Activated naive CD8-positive, alpha-beta T cell treated with anti-CD3 and anti-CD28 coated beads, Interleukin-2, amount 50 U/mL, for 24 hours (primary cell): Measurements from ENCODE around the gene IL27RA.
A peak's percentile ranks its signal among the peaks of the same experiment; 100 is the strongest.

ENCODE experiments used
- ATAC-seq: fragments of 150-1000 bp; cut with Tn5 transposase; one replicate; pipeline ENCODE4 v1.10.0; 2021
- DNase-seq: peaks from one replicate; pipeline ENCODE4 v3.0.0; 2021
- H3K27ac Mint-ChIP-seq: one replicate; pipeline ENCODE4 v1.8.0; 2021; ENCODE audit warnings: mild to moderate bottlenecking, mixed read lengths
- H3K27me3 Mint-ChIP-seq: one replicate; pipeline ENCODE4 v1.8.0; 2021; ENCODE audit warnings: mixed read lengths
- H3K36me3 Mint-ChIP-seq: one replicate; pipeline ENCODE4 v1.8.0; 2021; ENCODE audit warnings: low read depth, mixed read lengths
- H3K4me1 Mint-ChIP-seq: one replicate; pipeline ENCODE4 v1.8.0; 2021; ENCODE audit warnings: mixed read lengths
- H3K4me3 Mint-ChIP-seq: one replicate; pipeline ENCODE4 v1.8.0; 2021; ENCODE audit warnings: mild to moderate bottlenecking, moderate library complexity, mixed read lengths
- H3K9me3 Mint-ChIP-seq: one replicate; pipeline ENCODE4 v1.8.0; 2021; ENCODE audit warnings: mixed read lengths

The IL27RA gene

DNA sequence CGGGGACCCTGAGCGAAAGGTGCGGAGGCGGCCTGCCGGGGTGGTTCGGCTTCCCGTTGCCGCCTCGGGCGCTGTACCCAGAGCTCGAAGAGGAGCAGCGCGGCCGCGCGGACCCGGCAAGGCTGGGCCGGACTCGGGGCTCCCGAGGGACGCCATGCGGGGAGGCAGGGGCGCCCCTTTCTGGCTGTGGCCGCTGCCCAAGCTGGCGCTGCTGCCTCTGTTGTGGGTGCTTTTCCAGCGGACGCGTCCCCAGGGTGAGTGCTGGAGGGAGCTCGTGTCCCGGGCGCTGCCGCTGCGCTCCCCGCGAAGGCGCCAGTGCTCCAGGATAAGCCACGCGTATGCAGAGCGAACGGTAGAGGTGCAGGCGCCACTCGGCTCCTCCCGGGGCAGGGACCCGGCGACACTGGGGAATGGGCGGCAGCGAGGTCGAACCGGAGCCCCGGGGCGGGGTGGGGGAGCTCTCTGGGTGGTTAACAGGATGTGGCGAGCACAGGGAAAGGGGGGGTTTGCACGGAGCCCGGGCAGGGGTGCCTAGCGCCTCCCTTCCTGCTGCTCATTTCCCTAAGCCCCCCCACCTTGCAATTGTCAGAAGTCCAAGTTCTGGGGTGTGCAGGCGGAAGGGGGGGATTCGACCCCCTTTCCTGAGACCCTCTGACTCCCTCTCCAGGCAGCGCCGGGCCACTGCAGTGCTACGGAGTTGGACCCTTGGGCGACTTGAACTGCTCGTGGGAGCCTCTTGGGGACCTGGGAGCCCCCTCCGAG, at the start of gene IL27RA:
IL27RA (plus strand) TSS at position 44 of the 762 bp plus-strand sequence; CDS start at position 155, 111 bp downstream.
- DNase-seq (peak; percentile 77), ATAC-seq (peak; percentile 77)
- Mint-ChIP-seq H3K36me3 (peaks cover 9% of the 10 kb centered on the region), H3K9me3 (no peaks in the 10 kb centered on the region), H3K4me1 (peaks cover 17% of the 10 kb centered on the region), H3K27ac (peak within 1 kb of the TSS; percentile 91), H3K4me3 (peak within 1 kb of the TSS; percentile 92), H3K27me3 (no peaks in the 10 kb centered on the region)

DNA sequence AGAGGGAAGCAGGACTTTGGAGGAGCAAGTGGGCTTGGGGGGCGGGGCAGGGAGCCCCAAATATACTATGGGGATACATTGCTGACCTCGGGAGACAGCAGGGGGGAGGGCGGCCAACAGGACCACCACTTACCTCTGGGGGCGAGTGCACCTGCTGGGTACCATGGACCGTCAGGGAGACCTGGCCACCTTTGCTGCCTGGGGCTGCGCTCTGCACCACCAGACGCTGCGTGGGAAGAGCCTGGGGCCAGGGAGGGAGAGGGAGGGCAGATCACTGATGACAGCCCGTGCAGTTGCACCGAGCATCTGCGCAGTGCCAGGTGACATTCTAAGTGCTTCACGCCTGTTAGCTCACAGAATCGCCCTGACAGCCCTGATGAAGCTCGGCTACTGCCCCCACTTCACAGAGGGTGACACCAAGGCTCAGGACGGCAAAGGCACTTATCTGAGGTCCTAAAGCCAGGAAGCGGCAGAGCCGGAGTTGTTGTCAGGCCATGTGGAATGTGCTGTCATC, 49.5 kb upstream of the IL27RA start:
- H3K27ac Mint-ChIP-seq: no peak overlapping the region
- DNase-seq (no peak), ATAC-seq (no peak)
- no peaks in the 10 kb centered on the region for H3K36me3 Mint-ChIP-seq
- H3K27me3 Mint-ChIP-seq: no peaks in the 10 kb centered on the region
- H3K4me3 Mint-ChIP-seq: no peak overlapping the region
- no peaks in the 10 kb centered on the region for H3K9me3 Mint-ChIP-seq
- peaks cover 45% of the 10 kb centered on the region for H3K4me1 Mint-ChIP-seq

DNA sequence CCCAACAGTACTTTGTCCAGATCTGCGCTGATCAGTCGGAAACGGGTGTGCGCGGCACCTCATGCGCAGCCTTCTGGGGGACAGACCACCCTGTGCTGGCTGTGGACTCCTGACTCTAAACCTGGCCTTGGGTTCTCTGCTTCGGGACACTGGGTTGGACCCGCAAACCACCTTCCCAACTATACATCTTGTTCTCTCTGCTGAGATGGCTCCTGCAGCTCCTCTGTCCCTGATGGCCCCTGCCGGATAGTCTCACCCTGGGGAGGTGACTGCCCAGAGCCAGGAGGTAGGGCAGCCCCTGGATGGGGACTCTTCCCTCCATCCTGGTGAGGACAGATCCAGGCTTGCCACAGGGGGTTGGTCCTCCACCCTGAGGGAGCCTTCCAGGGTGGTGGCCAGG, 48.8 kb upstream of the IL27RA start:
- H3K4me3 Mint-ChIP-seq: no peak overlapping the region
- no peaks in the 10 kb centered on the region for H3K36me3 Mint-ChIP-seq
- ATAC-seq (no peak), DNase-seq (no peak)
- no peak overlapping the region for H3K27ac Mint-ChIP-seq
- H3K4me1 Mint-ChIP-seq: peaks cover 52% of the 10 kb centered on the region
- no peaks in the 10 kb centered on the region for H3K9me3 Mint-ChIP-seq
- H3K27me3 Mint-ChIP-seq: no peaks in the 10 kb centered on the region

DNA sequence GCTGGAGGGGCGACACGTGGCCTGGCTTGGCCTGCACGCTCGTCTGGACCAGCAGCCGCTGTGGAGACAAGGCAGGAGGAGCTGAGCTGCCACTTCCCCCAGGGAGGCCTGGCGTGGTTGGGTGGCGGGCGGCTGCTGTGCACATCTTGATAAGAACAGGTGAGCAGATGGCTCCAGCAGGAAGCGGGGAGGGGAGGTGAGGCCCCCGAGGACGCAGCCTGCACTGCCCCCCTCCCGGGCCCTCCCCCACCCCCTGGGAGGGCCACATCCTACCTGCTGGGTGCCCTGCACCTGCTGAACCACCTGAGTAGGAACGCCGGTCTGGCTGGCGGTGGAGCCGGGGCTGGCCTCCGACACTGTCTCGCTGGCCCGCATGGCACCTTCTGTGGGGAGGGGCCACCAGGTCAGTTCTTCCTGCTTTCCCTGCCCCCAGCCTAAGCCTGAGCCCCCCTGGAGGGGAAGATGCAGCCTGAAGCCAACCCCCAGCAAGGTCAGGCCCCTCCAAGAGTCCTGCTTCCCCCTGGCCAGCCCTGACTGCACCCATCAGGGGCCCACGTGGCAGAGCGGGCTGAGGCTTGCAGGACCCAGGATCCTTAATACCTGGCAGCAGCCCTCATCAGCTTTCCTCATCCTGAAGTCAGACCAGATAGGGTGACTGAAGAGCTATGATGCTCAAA, 48.2 kb upstream of the IL27RA start:
- peak; percentile 22 for DNase-seq
- ATAC-seq: no peak
- Mint-ChIP-seq H3K27ac (no peak overlapping the region), H3K9me3 (no peaks in the 10 kb centered on the region), H3K4me1 (peaks cover 54% of the 10 kb centered on the region), H3K27me3 (no peaks in the 10 kb centered on the region), H3K36me3 (no peaks in the 10 kb centered on the region), H3K4me3 (no peak overlapping the region)

DNA sequence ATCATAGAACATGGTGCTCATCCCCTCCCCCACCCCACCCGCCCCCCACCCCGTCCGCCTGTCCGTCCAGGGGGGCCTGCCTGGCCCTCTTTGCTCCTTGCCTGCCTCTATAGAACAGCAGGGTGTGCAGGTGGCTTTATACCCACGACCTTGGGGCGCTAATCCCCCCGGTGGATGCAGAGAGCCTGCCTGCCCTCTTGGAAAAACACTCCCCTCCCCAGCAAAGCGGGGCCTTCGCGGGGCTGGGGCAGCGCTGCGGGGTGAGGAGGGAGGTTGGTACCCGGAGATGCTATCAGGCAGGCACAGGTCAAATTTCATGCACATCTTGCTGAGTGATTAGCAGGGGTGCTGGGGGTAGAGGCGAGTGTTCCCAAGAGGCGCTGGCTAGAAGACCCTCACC, 47.4 kb upstream of the IL27RA start:
- Mint-ChIP-seq H3K4me3 (no peak overlapping the region), H3K4me1 (peaks cover 59% of the 10 kb centered on the region), H3K9me3 (no peaks in the 10 kb centered on the region), H3K27ac (no peak overlapping the region), H3K36me3 (peaks cover 6% of the 10 kb centered on the region), H3K27me3 (no peaks in the 10 kb centered on the region)
- ATAC-seq (no peak), DNase-seq (no peak)

DNA sequence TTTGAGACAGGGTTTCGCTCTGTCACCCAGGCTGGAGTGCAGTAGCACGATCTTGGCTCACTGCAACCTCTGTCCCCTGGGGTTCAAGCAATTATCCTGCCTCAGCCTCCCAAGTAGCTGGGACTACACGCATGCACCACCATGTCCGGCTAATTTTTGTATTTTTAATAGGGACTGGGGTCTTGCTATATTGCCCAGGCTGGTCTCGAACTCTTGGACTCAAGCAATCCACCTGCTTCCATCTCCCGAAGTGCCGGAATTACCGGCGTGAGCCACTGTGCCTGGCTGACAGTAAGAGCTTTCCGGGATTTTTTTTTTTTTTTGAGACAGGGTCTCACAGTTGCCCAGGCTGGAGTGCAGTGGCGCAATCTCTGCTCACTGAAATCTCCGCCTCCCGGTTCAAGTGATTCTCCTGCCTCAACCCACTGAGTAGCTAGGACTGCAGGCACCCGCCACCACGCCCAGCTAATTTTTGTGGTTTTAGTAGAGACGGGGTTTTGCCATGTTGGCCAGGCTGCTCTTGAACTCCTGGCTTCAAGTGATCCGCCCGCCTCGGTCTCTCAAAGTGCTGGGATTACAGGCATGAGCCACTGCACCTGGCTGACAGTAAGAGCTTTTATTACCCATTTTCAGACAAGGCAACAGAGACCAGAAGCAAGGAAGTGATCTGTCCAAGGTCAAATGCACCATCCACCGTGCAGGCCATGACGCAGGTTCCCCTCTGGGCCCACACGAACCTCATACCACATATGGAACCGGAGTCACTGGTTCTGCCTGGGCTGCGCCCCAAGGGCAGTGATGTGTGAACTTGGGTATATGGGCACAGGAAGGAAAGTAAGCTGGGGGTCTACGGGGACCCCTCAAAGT, 46.5 kb upstream of the IL27RA start:
- Mint-ChIP-seq H3K9me3 (no peaks in the 10 kb centered on the region), H3K27ac (peak overlapping the region; percentile 94), H3K27me3 (no peaks in the 10 kb centered on the region), H3K36me3 (peaks cover 13% of the 10 kb centered on the region), H3K4me3 (peak overlapping the region; percentile 32), H3K4me1 (peaks cover 61% of the 10 kb centered on the region)
- DNase-seq (no peak), ATAC-seq (no peak)

GRCh38 chr19:13985771-13986347, 45.7 kb upstream of the IL27RA start:
- H3K4me1 Mint-ChIP-seq: peaks cover 62% of the 10 kb centered on the region
- no peaks in the 10 kb centered on the region for H3K9me3 Mint-ChIP-seq
- peak; percentile 6 for ATAC-seq
- no peaks in the 10 kb centered on the region for H3K27me3 Mint-ChIP-seq
- H3K36me3 Mint-ChIP-seq: peaks cover 13% of the 10 kb centered on the region
- peak overlapping the region; percentile 32 for H3K4me3 Mint-ChIP-seq
- peak; percentile 26 for DNase-seq
- peak overlapping the region; percentile 94 for H3K27ac Mint-ChIP-seq

DNA sequence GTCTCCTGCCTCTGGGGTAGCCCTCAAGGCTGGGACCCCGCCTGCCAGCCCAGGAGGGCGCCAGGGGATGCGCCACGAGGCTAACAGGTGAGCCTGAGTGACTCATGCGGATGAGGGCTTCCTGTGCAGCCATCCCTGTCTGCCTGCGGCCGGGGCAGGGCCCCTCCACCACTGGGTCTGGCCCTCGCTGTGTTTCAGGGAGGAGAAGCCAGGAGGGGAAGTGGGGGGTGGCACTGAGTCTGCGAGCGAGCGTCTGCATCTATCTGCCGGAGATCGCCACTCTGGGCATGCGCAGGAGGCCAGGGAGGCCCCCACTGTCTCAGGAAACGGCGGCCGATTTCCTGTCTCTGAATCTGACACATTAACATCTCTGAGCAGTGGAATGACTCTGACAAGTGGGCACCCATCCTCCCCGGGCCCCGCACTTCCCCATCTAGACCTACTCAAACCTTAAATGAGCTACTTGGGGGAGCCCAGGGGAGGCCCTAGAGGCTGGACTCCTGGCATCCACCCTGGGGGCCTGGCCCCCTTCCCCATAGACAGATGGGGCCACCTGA, 45.1 kb upstream of the IL27RA start:
- H3K4me1 Mint-ChIP-seq: peaks cover 64% of the 10 kb centered on the region
- DNase-seq (peak; percentile 99), ATAC-seq (peak; percentile 94)
- H3K4me3 Mint-ChIP-seq: peak overlapping the region; percentile 56
- H3K36me3 Mint-ChIP-seq: peaks cover 13% of the 10 kb centered on the region
- H3K27me3 Mint-ChIP-seq: no peaks in the 10 kb centered on the region
- peak overlapping the region; percentile 94 for H3K27ac Mint-ChIP-seq
- H3K9me3 Mint-ChIP-seq: no peaks in the 10 kb centered on the region

DNA sequence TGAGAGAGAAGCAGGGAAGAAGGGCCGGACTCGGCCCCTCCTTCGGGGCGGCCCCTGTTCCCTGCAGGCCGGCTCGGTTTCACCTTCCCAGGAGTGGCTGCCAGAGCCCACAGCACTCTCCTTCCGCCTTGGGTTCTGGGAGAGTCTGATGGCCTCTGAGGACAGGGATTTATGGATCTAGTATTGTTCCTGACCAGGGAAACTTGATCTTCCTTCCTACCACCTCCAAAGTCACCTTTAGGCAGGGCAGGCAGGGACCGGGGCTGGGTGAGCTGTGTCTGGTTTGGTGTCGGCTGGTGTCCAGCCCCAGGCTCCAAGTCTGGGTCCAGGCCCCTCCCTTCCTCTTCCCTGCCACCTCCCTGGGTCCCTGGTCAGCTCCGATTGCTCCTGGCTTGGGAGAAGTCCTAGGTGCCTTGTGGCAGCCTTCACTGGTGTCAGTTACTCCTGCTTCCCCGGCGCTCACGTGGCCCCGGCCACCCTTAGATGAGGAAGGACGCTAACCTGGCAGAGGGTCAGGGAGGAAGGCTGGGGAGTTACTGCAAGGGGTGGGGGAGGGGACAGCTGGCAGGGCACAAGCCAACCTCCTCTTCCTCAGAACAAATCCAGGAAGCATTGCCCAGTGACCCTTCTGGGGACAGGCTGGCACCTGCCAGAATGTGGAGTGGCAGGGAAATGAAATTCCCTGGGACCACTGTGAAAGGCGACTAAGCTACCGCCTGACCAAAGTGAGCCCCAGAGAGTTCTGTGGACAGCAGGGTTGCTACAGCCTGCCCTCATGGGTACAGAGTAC, 44.3 kb upstream of the IL27RA start:
- Mint-ChIP-seq H3K27me3 (no peaks in the 10 kb centered on the region), H3K9me3 (no peaks in the 10 kb centered on the region), H3K4me3 (peak overlapping the region; percentile 56), H3K27ac (peak overlapping the region; percentile 94), H3K4me1 (peaks cover 64% of the 10 kb centered on the region), H3K36me3 (peaks cover 13% of the 10 kb centered on the region)
- ATAC-seq (no peak), DNase-seq (no peak)

DNA sequence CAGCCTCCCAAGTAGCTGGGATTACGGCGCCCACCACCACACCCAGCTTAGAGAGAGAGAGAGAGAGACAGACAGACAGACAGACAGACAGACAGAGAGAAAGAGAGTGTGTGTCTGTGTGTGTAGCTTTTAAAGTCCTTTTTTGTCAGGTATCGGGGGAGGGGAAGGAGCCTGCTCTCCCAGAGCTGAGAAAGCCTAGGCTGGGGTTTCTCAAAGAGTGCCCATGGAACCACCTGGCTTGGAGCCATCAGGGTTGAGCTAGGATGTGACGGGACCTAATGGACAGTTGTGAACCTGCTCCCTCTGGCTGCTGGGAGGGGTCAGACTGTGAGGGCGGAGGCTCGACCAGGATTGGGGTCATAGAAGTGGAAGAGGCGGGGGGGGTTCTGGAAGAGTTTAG, 42.1 kb upstream of the IL27RA start:
- peaks cover 52% of the 10 kb centered on the region for H3K4me1 Mint-ChIP-seq
- H3K27me3 Mint-ChIP-seq: no peaks in the 10 kb centered on the region
- DNase-seq: no peak
- H3K36me3 Mint-ChIP-seq: peaks cover 13% of the 10 kb centered on the region
- no peak overlapping the region for H3K27ac Mint-ChIP-seq
- ATAC-seq: no peak
- no peak overlapping the region for H3K4me3 Mint-ChIP-seq
- no peaks in the 10 kb centered on the region for H3K9me3 Mint-ChIP-seq

DNA sequence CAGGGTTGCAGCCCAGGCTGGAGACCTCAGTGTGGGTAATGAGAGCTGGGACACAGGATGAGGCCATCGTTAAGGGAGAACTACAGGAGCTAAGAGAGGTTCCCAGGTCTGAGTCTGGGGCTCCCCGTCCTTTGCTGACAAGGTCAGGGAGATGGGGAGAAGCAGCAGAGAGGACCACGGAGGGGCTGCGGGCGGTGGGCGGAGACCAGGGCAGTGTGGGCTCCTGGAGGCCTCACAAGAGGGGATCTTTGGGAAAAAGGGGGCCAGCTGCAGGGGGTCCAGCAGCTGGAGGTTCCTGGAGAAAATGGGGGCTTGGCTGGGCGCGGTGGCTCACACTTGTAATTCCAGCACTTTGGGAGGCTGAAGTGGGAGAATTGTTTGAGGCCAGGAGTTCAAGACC, 41.5 kb upstream of the IL27RA start:
- Mint-ChIP-seq H3K36me3 (peaks cover 15% of the 10 kb centered on the region), H3K27me3 (no peaks in the 10 kb centered on the region), H3K4me3 (no peak overlapping the region), H3K9me3 (no peaks in the 10 kb centered on the region), H3K27ac (no peak overlapping the region), H3K4me1 (peaks cover 48% of the 10 kb centered on the region)
- ATAC-seq: no peak
- no peak for DNase-seq

DNA sequence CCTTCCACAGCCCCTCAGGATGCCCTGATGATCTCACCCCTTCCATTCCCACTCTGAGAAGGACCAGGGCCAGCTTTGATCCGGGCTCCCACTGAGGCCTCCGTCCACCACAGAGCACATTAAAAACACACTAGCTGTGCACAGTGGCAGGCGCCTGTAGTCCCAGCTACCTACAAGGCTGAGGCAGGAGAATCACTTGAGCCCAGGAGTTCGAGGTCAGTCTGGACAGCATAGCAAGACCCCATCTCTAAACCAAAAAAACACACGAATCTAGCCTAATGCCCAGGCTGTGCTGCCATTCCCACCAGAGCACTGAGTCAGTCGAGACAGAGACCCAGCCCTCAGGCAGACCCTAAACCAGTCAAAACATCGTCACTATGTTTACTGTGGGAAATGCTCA, 39.5 kb upstream of the IL27RA start:
- H3K36me3 Mint-ChIP-seq: peaks cover 15% of the 10 kb centered on the region
- DNase-seq (no peak), ATAC-seq (no peak)
- H3K9me3 Mint-ChIP-seq: no peaks in the 10 kb centered on the region
- no peaks in the 10 kb centered on the region for H3K27me3 Mint-ChIP-seq
- no peak overlapping the region for H3K27ac Mint-ChIP-seq
- H3K4me1 Mint-ChIP-seq: peaks cover 29% of the 10 kb centered on the region
- H3K4me3 Mint-ChIP-seq: no peak overlapping the region

- peaks cover 2% of the 10 kb centered on the region for H3K9me3 Mint-ChIP-seq
- ATAC-seq (no peak), DNase-seq (no peak)
- peaks cover 18% of the 10 kb centered on the region for H3K36me3 Mint-ChIP-seq
- H3K27ac Mint-ChIP-seq: no peak overlapping the region
- no peak overlapping the region for H3K4me3 Mint-ChIP-seq
- no peaks in the 10 kb centered on the region for H3K27me3 Mint-ChIP-seq
- peaks cover 16% of the 10 kb centered on the region for H3K4me1 Mint-ChIP-seq
Measured at GRCh38 chr19:13993590-13994300, 37.8 kb upstream of the IL27RA start.
